Glutamatergic neuron (in vitro differentiated cells): Measurements from ENCODE around the gene RAB8A. TPM values are rescaled to one million over a fixed set of nuclear protein-coding genes. Genes with fewer than 3 reads are reported as not detected.

Experiments used
- DNase-seq: peaks from one replicate; pipeline ENCODE4 v3.0.0; 2022
- H3K27ac Mint-ChIP-seq: one replicate; pipeline ENCODE4 v1.8.0; 2020; ENCODE audit warnings: mild to moderate bottlenecking, mixed read lengths, inconsistent platforms; ENCODE audit not compliant: unreplicated experiment
- H3K27me3 Mint-ChIP-seq: one replicate; pipeline ENCODE4 v1.8.0; 2020; ENCODE audit warnings: mild to moderate bottlenecking, moderate library complexity, mixed read lengths, inconsistent platforms; ENCODE audit not compliant: unreplicated experiment
- H3K36me3 Mint-ChIP-seq: one replicate; pipeline ENCODE4 v1.8.0; 2020; ENCODE audit warnings: mild to moderate bottlenecking, mixed read lengths, inconsistent platforms; ENCODE audit not compliant: unreplicated experiment
- H3K4me1 Mint-ChIP-seq: one replicate; pipeline ENCODE4 v1.8.0; 2020; ENCODE audit warnings: mild to moderate bottlenecking, low read depth, mixed read lengths, inconsistent platforms; ENCODE audit not compliant: unreplicated experiment
- H3K4me3 Mint-ChIP-seq: one replicate; pipeline ENCODE4 v1.8.0; 2020; ENCODE audit warnings: mild to moderate bottlenecking, mixed read lengths, inconsistent platforms; ENCODE audit not compliant: unreplicated experiment
- H3K9me3 Mint-ChIP-seq: one replicate; pipeline ENCODE4 v1.8.0; 2020; ENCODE audit warnings: mild to moderate bottlenecking, moderate library complexity, mixed read lengths, inconsistent platforms; ENCODE audit not compliant: unreplicated experiment
- CTCF ChIP-seq: fragments of 200-600 bp; sonication (generic); IDR thresholded peaks from one replicate; pipeline ENCODE4 v1.5.0; 2021; ENCODE audit not compliant: partially characterized antibody, unreplicated experiment
- total RNA-seq: library from RNA; stranded (reverse); fragmentation: NEBNext Ultra II Directional; extraction: Animal tissue kit (Norgen Biotek cat#: 25700); gene quantifications from one replicate; pipeline ENCODE4 v1.2.1, GENCODE V29; 2021; ENCODE audit not compliant: unreplicated experiment

The RAB8A gene
- total RNA-seq, 1 donor from 2014 or later = 58.9 TPM

DNA sequence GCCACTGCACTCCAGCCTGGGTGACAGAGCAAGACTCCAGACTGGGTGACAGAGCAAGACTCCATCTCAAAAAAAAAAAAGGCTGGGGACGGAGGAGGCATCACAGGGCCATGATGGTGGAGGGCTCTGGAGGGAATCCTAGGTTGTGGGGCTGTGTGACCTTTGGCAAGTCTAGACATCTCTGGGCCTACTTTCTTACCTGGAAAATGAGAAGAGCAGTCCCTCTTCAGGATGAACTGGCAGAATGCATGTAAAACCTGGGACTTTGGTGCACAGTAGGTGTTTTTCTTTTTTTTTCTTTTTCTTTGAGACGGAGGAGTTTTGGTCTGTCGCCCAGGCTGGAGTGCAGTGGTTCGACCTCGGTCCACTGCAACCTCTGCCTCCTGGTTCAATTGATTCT, 48.0 kb downstream of the RAB8A start:
- H3K36me3 Mint-ChIP-seq = no peaks in the 10 kb centered on the region
- H3K9me3 Mint-ChIP-seq = no peaks in the 10 kb centered on the region
- H3K27me3 Mint-ChIP-seq = peaks cover 4% of the 10 kb centered on the region
- H3K27ac Mint-ChIP-seq = no peak overlapping the region
- TF ChIP-seq CTCF = no peak
- H3K4me1 Mint-ChIP-seq = no peaks in the 10 kb centered on the region
- no peak for DNase-seq
- H3K4me3 Mint-ChIP-seq = no peak overlapping the region

DNA sequence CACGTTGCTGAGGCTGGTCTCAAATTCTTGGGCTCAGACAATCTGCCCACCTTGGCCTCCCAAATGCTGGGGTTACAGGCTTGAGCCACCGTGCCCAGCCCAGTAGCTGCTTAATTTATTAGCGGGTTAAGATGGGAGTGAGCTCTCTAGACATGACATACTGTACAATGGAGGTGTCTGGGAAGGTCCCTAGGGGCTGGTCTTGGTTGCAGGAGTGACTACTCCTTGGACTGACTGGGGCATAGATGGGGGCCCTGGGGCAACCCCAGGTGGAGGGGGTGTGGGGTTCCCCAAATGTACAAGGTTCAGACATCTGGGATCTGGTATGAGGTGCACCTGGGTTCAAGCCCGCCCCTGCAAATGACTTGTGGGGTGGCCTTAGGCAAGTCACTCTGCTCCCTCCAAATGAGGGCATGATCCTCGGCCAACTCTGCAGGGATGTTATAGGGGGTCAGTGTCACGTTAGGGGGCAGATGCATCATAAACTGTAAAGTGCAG, 48.8 kb downstream of the RAB8A start:
- H3K9me3 Mint-ChIP-seq = no peaks in the 10 kb centered on the region
- H3K36me3 Mint-ChIP-seq = no peaks in the 10 kb centered on the region
- peaks cover 2% of the 10 kb centered on the region for H3K27me3 Mint-ChIP-seq
- H3K4me1 Mint-ChIP-seq = no peaks in the 10 kb centered on the region
- TF ChIP-seq CTCF = no peak
- no peak for DNase-seq
- H3K27ac Mint-ChIP-seq = no peak overlapping the region
- no peak overlapping the region for H3K4me3 Mint-ChIP-seq

DNA sequence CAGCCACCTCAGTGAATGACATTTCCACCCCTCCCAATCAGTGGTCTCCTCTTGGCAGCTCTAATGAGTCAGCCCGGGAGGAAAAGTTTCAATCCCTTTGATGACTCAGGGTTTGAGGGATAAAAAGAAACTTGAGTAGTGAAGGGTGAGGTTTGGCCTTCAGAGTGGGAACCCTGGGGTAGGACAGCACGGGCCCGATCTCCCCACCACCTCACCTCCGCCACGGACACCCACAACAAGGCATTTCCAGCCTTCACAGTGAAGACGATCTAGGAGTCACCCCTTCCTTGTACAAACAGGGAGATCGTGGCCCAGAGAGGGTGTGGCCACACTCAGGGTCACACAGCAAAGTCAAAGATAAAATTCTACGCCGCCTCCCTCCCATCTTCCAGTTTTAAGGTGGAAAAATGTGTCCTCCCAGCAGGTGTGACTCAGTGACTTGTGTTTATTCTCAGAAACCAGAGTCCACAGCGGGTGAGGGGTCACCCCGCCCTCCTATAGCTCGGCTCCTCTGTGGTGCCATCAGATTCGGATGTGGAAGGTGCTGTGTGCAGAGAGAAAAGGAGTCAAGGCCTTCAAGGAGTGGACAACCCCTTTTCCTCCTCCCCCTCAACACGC, 49.4 kb downstream of the RAB8A start:
- no peak for DNase-seq
- Mint-ChIP-seq H3K36me3 (no peaks in the 10 kb centered on the region), H3K4me3 (no peak overlapping the region), H3K27me3 (no peaks in the 10 kb centered on the region), H3K4me1 (no peaks in the 10 kb centered on the region), H3K9me3 (no peaks in the 10 kb centered on the region), H3K27ac (no peak overlapping the region)
- no peak for TF ChIP-seq CTCF

DNA sequence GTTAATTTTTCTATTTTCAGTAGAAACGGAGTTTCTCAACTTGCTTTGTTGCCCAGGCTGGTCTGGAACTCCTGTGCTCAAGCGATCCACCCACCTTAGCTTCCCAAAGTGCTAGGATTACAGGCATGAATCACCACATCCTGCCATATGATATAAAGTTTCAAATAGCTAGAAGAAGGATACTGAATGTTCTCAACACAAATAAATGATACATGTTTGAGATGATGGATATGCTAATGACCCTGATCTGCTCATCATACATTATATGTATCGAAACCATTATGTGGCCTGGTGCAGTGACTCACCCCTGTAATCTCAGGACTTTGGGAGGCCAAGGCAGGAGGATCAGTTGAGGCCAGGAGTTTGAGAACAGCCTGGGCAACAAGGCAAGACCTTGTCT, 50.2 kb downstream of the RAB8A start:
- TF ChIP-seq CTCF = no peak
- H3K4me3 Mint-ChIP-seq = no peak overlapping the region
- no peak for DNase-seq
- no peaks in the 10 kb centered on the region for H3K27me3 Mint-ChIP-seq
- no peaks in the 10 kb centered on the region for H3K4me1 Mint-ChIP-seq
- H3K27ac Mint-ChIP-seq = no peak overlapping the region
- H3K9me3 Mint-ChIP-seq = no peaks in the 10 kb centered on the region
- no peaks in the 10 kb centered on the region for H3K36me3 Mint-ChIP-seq

DNA sequence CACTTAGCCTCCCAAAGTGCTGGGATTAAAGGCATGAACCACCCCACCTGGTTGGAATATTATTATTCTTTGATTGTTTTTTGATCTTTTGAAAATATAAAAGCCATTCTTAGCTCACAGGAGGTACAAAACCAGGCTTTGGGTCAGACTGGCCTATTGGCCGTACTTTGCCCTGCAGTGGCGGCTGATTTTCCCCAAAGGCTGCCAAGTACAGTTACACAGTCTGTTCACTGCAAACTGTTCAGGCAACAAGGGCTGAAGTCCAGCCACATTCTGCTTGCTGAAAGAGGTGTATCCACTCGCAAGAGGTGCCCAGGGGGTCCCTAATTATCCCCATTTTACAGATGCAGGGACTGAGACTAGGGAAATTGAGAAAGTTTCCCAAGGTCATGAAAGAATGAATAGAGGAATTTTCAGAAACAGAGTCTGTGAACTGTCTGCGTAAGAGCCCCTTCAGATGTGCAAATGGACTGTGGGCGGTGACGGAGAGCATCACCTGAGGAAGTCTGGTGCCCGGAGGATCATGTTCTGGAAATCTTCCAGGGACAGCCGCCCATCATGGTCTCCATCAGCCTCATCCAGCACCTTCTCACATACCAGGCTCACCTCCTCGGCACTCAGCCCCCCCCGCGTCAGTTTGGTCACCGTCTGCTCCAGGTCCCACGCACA, 52.7 kb downstream of the RAB8A start:
- Mint-ChIP-seq H3K27ac (no peak overlapping the region), H3K27me3 (no peaks in the 10 kb centered on the region), H3K36me3 (no peaks in the 10 kb centered on the region), H3K9me3 (no peaks in the 10 kb centered on the region), H3K4me3 (no peak overlapping the region), H3K4me1 (no peaks in the 10 kb centered on the region)
- no peak for DNase-seq
- TF ChIP-seq CTCF = no peak
